Measurements from ENCODE around the gene NMNAT1. TPM values are rescaled to one million over a fixed set of nuclear protein-coding genes. Genes with fewer than 3 reads are reported as not detected.
"Not testable (repeated sequence)": the region's sequence is repeated elsewhere in the genome, so short reads cannot be mapped to it uniquely, and the experiment has no call there.

The NMNAT1 gene
- total RNA-seq, 2 donors from 2014 or later = 7.5 to 7.8 TPM

DNA sequence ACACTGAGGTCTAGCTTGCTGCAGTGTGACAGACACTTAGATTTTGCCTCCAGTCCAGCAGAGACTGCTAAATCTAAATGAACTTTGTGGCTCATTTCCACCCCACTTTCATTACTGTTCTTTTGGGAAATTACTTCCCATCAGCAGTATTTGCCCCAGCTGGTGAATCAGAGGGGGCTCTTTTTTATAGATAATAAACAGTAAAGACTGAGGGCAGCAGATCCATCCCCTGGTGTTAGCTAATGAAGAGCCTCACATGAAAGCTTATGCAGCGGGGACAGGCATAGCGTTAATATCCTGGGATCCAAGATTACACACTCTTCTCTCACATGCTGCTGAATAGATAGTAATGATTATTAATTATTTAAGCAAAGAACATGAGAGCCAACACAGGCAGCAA is 26.8 kb upstream of the NMNAT1 start:
- no peak for DNase-seq (ENCODE audit: low spot score)
- intact Hi-C loops (cut with DNase I) = no loop called here

GRCh38 chr1:9917495-9917894 is 25.8 kb upstream of the NMNAT1 start:
- intact Hi-C loops (cut with DNase I) = not testable (repeated sequence)

GRCh38 chr1:9917901-9918300 is 25.4 kb upstream of the NMNAT1 start:
- intact Hi-C loops (cut with DNase I) = no loop called here
- DNase-seq (ENCODE audit: low spot score) = no peak

More at GRCh38 chr1:9917495-9917894, 25.8 kb upstream of the NMNAT1 start:
- not testable (repeated sequence) for DNase-seq (ENCODE audit: low spot score)

DNA sequence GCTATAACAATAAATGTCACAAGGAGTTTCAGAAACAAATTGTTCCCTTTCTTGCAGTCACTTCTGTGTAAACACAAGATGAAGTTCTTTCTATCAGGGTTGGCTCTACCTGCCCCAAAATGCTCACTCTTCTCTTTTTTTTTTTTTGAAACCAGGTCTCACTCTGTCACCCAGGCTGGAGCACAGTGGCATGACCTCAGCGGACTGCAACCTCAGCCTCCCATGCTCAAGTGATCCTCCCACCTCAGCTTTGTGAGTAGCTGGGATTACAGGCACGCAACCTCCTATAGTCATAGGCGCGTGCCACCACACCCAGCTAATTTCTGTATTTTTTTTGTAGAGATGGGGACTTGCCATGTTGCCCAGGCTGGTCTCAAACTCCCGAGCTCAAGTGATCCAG is 22.7 kb upstream of the NMNAT1 start:
- no peak for DNase-seq (ENCODE audit: low spot score)
- intact Hi-C loops (cut with DNase I) = loop anchor here (2.0 to 10.0 kb wide), 2 partner anchors 46 to 486 kb away; no protein-coding TSS in a partner anchor

DNA sequence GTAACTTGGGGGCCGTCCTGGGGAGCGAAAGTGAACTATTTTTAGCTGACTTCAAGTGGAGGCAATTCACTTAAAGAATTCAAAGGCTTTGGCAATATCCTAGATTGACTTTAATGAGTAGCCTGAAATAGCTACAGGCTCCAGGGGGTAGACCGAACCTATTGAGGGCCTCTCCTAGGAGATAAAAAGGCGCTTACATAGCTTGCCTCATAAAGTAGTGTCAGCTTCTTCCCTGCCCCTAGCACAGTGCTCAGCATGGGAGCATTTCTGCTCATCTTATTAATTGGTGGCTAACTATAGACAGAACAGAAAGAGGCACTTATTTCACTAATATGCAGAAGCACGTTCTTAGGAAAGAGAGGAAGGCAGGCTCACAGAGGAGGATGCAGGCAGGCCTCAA is 20.9 kb upstream of the NMNAT1 start:
- DNase-seq (ENCODE audit: low spot score) = no peak
- intact Hi-C loops (cut with DNase I) = loop anchor here in 1 of 2 donors (10.0 kb wide), 1 partner anchor 48 kb away; no protein-coding TSS in a partner anchor

DNA sequence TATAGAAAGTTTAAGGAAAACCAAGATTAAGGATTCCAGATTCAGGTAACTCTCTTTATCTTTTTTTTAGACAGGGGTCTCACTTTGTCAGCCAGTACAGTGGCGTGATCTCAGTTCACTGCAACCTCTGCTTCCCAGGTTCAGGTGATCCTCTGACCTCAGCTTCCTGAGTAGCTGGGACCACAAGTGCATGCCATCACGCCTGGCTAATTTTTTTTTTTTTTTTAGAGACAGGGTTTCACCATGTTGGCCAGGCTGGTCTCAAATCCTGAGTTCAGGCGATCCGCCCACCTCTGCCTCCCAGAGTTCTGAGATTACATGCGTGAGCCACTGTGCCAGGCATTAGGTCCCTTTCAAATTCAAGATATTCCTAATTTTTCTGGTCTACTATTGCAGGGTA is 16.0 kb upstream of the NMNAT1 start:
- DNase-seq (ENCODE audit: low spot score) = no peak
- intact Hi-C loops (cut with DNase I) = loop anchor here in 1 of 2 donors (10.0 kb wide), 1 partner anchor 52 kb away; no protein-coding TSS in a partner anchor

DNA sequence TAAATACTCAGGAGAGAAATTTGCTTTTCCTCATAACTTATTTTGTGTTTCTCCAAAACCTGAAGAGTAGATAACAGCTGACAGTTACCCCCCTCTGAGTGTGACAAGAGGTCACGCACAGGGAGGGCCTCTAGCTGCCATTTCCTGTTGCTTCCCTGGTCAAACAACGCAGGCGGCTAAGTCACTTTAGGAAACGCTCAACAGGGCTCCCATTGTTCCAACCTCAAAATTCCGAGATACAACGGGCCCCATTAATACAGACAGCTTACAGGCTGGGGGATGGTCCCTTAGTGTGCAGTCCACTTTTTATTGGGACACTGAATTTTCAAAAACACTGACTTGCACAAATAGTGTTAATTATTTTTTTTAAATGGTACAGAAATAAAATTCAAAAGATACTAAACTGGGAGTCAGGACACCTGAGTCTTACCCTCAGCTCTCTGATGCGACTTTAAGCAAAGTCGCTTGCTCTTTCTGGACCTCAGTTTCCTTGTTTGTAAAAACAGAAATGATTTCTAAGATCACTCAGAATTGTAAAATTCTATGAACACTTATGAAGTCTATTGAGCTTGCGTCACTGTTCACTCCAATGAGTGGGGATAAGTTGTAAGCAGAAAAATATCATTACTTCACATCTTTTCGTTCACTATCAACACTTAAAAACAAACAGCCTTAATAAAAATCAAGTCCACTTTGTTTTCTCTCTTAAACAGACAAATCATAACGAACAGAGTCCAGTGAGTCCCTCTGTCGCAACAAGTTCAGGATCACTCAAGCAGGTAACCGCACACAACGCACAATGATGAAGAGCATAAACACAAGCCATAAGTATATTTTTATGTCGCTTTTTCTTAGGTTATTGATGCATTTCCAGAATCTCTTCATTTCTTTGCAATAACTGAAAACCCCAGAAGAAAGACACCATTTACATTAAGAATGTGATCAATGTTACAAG is 13.6 kb upstream of the NMNAT1 start:
- intact Hi-C loops (cut with DNase I) = loop anchor here in 1 of 2 donors (10.0 kb wide), 1 partner anchor 55 kb away; no protein-coding TSS in a partner anchor
- no peak for DNase-seq (ENCODE audit: low spot score)

GRCh38 chr1:9942399-9942938 is 806 bp upstream of the NMNAT1 start:
- no peak for DNase-seq (ENCODE audit: low spot score)
- intact Hi-C loops (cut with DNase I) = no loop called here

- DNase-seq (ENCODE audit: low spot score) = no peak
- intact Hi-C loops (cut with DNase I) = no loop called here
These were observed 3.0 kb downstream of the NMNAT1 start for GRCh38 chr1:9946315-9946714.

DNA sequence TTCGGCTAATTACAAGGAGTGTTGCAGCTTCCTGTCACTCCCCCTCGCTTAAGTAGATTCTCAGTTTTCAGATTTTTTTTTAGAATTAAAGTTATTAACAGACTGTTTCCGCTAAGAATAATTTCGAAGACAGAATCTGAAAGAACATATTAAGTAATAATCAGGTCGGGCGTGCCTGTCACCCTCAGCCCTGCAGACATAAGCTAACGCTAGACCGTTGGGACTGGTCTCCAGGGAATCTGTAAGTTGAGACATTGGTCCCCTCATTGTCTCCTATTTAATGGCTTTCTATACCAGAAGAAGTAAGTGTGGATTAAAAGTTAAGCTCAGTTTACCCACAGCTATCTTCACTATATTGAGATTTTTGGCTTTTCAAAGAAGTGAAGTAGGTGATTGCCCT is 14.5 kb downstream of the NMNAT1 start:
- intact Hi-C loops (cut with DNase I) = no loop called here
- DNase-seq (ENCODE audit: low spot score) = no peak

GRCh38 chr1:9960011-9960410 is 16.7 kb downstream of the NMNAT1 start:
- DNase-seq (ENCODE audit: low spot score) = no peak
- intact Hi-C loops (cut with DNase I) = loop anchor here in 1 of 2 donors (5.0 kb wide), 1 partner anchor 1512 kb away; no protein-coding TSS in a partner anchor

GRCh38 chr1:9960706-9961562 is 17.7 kb downstream of the NMNAT1 start:
- DNase-seq (ENCODE audit: low spot score) = no peak
- intact Hi-C loops (cut with DNase I) = loop anchor here in 1 of 2 donors (5.0 kb wide), 1 partner anchor 1511 kb away; no protein-coding TSS in a partner anchor

DNA sequence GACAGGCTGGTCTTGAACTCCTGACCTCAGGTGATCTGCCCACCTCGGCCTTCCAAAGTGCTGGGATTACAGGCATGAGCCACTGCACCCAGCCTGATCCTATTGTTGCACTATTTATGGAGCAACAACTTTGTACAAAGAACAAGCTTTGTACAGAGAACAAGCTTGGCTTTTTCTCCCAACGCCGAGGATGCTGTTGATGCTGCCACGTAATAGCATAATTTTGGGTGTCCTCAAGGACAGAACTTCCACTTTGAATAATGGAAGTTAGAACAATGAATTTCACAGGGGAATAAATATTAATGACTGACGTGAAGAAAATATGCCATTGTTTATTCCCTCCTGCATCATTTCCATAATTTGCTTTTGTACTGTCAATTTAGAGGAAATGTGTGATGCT is 41.0 kb downstream of the NMNAT1 start:
- intact Hi-C loops (cut with DNase I) = no loop called here
- no peak for DNase-seq (ENCODE audit: low spot score)

- intact Hi-C loops (cut with DNase I) = no loop called here
- no peak for DNase-seq (ENCODE audit: low spot score)
These were observed 41.7 kb downstream of the NMNAT1 start for GRCh38 chr1:9985001-9985400.

DNA sequence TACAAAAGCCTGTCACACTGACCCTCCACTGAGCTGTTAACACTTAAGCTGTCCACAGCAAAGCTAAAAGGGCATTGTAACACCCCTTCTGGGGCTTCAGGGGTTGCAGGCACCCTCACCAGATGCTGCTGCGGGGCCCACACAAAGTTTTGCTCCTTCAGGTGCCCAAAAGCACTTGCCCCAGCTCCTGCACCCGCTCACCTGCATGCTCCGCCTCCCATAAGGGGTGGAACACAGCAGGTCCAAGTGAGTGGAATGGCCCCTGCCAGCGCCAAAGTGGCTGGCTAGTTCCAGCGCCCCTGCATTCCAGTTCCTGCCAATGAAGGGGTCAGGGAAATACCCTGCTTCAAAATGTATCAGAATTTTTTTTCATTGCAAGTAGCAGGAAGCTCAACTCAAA is 46.5 kb downstream of the NMNAT1 start:
- intact Hi-C loops (cut with DNase I) = no loop called here

GRCh38 chr1:9990944-9991343 is 47.7 kb downstream of the NMNAT1 start:
- DNase-seq (ENCODE audit: low spot score) = no peak

More for the DNA sequence above, 46.5 kb downstream of the NMNAT1 start:
- no peak for DNase-seq (ENCODE audit: low spot score)

GRCh38 chr1:9992910-9993309 is 49.6 kb downstream of the NMNAT1 start:
- DNase-seq (ENCODE audit: low spot score) = no peak

More at GRCh38 chr1:9990944-9991343, 47.7 kb downstream of the NMNAT1 start:
- intact Hi-C loops (cut with DNase I) = no loop called here

GRCh38 chr1:9993561-9994075 is 50.3 kb downstream of the NMNAT1 start:
- intact Hi-C loops (cut with DNase I) = no loop called here
- no peak for DNase-seq (ENCODE audit: low spot score)

More at GRCh38 chr1:9992910-9993309, 49.6 kb downstream of the NMNAT1 start:
- intact Hi-C loops (cut with DNase I) = no loop called here

Data from posterior vena cava (tissue), 2 donors.